C1 segment of cervical spinal cord (tissue), 14 donors: ENCODE measurements around the gene SCYL1.
A peak's percentile ranks its signal among the peaks of the same experiment; 100 is the strongest.
"Not testable (repeated sequence)": the region's sequence is repeated elsewhere in the genome, so short reads cannot be mapped to it uniquely, and the experiment has no call there.

ENCODE experiments used
- DNase-seq, 14 donors: peaks; one replicate each; lab custom pipeline; 2025; lab: John Stamatoyannopoulos, UW

The SCYL1 gene

DNA sequence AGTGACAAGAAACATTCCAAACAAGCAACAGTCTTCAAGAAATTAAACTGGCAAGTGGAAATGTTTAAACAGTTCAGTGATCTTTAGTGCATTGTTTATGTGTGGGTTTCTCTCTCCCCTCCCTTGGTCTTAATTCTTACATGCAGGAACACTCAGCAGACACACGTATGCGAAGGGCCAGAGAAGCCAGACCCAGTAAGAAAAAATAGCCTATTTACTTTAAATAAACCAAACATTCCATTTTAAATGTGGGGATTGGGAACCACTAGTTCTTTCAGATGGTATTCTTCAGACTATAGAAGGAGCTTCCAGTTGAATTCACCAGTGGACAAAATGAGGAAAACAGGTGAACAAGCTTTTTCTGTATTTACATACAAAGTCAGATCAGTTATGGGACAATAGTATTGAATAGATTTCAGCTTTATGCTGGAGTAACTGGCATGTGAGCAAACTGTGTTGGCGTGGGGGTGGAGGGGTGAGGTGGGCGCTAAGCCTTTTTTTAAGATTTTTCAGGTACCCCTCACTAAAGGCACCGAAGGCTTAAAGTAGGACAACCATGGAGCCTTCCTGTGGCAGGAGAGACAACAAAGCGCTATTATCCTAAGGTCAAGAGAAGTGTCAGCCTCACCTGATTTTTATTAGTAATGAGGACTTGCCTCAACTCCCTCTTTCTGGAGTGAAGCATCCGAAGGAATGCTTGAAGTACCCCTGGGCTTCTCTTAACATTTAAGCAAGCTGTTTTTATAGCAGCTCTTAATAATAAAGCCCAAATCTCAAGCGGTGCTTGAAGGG is 20.0 kb upstream of the SCYL1 start:
- DNase-seq: peak in 3 of 14 donors; percentile 58 to 70 (median 64)

DNA sequence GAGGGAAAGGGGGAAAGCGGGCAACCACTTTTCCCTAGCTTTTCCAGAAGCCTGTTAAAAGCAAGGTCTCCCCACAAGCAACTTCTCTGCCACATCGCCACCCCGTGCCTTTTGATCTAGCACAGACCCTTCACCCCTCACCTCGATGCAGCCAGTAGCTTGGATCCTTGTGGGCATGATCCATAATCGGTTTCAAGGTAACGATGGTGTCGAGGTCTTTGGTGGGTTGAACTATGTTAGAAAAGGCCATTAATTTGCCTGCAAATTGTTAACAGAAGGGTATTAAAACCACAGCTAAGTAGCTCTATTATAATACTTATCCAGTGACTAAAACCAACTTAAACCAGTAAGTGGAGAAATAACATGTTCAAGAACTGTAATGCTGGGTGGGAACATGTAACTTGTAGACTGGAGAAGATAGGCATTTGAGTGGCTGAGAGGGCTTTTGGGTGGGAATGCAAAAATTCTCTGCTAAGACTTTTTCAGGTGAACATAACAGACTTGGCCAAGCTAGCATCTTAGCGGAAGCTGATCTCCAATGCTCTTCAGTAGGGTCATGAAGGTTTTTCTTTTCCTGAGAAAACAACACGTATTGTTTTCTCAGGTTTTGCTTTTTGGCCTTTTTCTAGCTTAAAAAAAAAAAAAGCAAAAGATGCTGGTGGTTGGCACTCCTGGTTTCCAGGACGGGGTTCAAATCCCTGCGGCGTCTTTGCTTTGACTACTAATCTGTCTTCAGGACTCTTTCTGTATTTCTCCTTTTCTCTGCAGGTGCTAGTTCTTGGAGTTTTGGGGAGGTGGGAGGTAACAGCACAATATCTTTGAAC is 19.2 kb upstream of the SCYL1 start:
- peak in 7 of 14 donors; percentile 37 to 70 (median 53) for DNase-seq

- peak in 1 of 14 donors; percentile 57 for DNase-seq
These were observed 18.6 kb upstream of the SCYL1 start for GRCh38 chr11:65506290-65506771.

DNA sequence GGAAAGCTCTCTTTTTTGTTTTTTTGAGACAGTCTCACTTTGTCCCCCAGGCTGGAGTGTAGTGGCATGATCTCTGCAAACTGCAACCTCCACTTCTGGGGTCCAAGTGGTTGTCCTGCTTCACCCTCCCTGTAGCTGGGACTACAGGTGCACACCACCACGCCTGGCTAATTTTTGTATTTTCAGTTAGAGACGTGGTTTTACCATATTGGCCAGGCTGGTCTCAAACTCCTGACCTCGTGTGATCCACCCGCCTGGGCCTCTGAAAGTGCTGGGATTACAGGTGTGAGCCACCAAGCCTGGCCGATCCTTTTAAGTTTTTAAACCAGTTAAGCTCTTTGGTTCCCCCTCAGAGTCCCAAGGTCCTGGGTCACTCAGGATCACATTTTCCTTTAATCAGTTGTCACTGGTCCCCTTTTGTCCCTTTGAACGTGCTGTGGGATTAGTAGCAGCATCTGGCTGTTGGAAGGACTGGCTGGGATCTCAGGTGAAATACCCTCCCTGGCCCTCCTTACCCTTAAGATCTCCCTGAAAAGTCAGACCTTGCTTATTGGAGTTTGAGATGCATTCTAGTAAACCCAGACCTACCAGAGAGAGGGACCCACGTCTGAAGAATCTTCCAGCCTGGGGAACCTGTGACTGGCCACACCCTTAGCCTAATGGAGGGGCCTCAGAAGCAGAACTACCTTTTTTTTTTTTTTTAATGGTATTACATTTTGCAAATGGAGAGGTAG is 17.9 kb upstream of the SCYL1 start:
- peak in 11 of 14 donors; percentile 20 to 87 (median 71) for DNase-seq

- DNase-seq: not testable (repeated sequence)
These were observed 12.6 kb upstream of the SCYL1 start for GRCh38 chr11:65512311-65512710.

- no peak for DNase-seq
These were observed 8.5 kb upstream of the SCYL1 start for GRCh38 chr11:65516135-65516968.

- not testable (repeated sequence) for DNase-seq
These were observed 5.8 kb upstream of the SCYL1 start for GRCh38 chr11:65518941-65519549.

DNA sequence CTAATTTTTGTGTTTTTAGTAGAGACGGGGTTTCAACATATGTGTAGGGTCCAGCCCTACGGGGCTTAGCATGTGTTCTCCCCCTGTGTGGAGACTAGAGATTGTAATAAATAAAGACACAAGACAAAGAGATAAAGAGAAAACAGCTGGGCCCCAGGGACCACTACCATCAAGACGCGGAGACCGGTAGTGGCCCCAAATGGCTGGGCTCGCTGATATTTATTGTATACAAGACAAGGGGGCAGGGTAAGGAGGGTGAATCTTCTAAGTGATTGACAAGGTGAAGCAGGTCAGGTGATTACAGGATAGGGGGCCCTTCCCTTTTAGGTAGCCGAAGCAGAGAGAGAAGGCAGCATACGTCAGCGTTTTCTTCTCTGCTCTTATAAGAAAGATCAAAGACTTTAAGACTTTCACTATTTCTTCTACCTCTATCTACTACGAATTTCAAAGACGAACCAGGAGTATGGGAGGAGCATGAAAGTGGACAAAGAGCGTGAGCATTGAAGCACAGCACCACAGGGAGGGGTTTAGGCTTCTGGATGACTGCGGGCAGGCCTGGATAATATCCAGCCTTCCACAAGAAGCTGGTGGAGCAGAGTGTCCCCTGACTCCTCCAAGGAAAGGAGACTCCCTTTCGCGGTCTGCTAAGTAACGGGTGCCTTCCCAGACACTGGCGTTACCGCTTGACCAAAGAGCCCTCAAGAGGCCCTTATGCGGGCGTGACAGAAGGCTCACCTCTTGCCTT is 2.9 kb upstream of the SCYL1 start:
- not testable (repeated sequence) for DNase-seq

DNA sequence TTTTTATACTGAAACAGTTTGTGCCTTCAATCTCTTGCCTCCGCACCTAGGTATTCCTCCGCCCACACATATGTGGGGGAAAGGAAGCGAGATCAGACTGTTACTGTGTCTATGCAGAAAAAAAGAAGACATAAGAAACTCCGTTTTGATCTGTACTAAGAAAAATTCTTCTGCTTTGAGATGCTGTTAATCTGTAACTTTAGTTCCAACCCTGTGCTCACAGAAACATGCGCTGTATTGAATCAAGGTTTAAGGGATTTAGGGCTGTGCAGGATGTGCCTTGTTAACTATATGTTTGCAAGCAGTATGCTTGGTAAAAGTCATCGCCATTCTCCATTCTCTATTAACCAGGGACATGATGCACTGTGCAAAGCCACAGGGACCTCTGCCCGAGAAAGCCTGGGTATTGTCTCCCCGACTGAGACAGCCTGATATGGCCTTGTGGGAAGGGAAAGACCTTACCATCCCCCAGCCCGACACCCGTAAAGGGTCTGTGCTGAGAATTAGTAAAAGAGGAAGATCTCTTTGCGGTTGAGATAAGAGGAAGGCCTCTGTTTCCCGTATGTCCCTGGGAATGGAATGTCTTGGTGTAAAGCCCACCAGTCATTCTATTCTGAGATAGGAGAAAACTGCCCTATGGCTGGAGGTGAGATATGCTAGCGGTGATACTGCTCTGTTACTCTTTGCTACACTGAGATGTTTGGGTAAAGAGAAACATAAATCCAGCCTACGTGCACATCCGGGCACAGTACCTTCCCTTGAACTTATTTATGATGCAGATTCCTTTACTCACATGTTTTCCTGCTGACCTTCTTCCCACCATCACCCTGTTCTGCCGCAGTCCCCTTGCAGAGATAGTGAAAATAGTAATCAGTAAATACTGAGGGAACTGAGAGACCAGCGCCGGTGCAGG is 1.9 kb upstream of the SCYL1 start:
- peak in 2 of 14 donors; percentile 11 to 16 for DNase-seq

- DNase-seq: not testable (repeated sequence)
These were observed 1.3 kb upstream of the SCYL1 start for GRCh38 chr11:65523631-65523968.

DNA sequence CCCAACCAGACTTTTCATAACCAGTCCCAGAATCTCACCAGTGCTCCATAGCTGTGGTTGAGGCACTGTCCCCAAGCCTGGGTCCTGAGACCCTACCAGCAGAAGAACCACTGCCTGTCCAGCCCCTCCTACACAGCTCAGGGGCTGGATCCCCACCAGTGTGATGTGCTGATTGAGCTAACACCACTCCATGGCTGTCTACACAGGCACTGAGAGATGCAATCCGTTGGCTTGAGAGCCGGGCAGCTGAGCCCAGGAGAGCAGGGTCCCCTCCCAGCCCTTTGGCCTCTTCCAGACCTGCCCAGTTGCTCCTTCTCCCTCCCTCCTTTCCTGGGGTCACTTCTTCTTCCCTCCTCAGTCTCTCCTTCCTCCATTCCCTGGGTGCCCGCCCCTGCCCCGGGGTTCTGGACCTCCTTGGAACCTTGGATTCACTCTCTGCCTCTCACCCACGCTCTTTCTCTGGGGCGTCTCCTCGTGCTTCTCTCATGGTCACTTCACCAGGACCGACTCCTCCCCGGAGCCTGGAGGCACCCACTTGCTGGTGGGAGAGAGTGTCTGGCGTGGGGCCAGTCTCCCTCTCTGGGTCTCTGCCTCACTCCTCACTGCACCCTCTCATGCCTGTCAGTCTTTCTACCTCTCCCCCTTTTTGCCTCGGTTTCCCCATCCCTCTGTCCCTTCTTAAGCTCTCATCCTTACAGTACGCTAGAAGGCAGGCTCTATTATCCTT is 706 bp upstream of the SCYL1 start:
- peak in 3 of 14 donors; percentile 20 to 54 (median 37) for DNase-seq

- no peak for DNase-seq
These were observed 930 bp downstream of the SCYL1 start for GRCh38 chr11:65525546-65526480.

- DNase-seq: no peak
These were observed 1.9 kb downstream of the SCYL1 start for GRCh38 chr11:65526744-65527143.

DNA sequence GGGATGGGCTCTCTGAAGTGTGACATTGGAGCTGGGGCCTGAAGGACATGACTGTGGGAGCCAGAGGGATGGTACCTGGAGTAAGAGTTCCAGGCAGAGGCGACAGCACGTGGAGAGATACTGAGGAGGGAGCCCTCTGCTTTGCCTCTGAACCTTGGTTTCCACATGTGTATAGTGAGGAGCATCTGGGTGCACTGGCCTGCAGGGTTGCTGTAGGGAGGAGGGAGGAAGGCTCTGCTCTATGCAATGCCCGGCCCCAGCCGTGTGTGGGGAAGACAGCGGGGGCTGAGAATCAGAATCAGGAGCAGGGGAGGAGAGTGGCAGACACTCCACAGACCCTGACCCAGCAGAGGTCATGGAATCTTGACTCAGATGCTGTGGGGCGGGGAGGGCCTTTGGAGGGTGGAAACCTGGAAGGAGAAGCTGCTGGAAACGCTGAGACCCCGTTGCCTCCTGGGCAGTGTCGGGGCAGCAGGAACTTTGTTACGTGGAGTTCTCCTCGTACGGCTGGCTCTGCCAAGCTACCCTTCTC is 4.0 kb downstream of the SCYL1 start:
- no peak for DNase-seq

GRCh38 chr11:65529475-65530156 is 4.7 kb downstream of the SCYL1 start:
- DNase-seq: no peak

DNA sequence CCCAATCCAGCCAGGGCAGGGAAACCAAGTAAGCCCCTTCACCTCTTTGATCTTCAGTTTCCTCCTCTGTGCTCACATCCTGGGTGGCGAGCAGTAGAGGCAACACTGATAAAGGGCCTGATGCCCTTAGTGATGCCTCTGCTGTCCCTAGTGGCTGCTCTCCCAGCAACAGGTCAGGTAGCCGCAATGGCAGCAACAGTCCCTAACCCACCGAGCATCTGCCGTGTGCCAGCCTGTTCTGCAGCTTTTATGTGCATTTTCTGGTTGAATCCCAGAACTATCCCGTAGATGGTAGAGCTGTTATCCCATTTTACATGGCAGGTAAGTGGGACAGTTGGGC is 5.2 kb downstream of the SCYL1 start:
- no peak for DNase-seq
